GM23338 (cell line): ENCODE measurements around the gene FMO2. TPM values are rescaled to one million over a fixed set of nuclear protein-coding genes. Genes with fewer than 3 reads are reported as not detected.

Experiments used
- ATAC-seq: fragments of 200-7000 bp; cut with Tn5 transposase; 3 replicates; pipeline ENCODE4 v1.9.1; 2020
- DNase-seq: peaks from one replicate; pipeline ENCODE4 v3.0.0-alpha.2; 2015; ENCODE audit warnings: low spot score
- H2AFZ ChIP-seq: fragments of 200-600 bp; sonication (generic); 2 replicates; pipeline ENCODE4 v1.8.0; 2016; ENCODE audit warnings: antibody characterized with exemption, mild to moderate bottlenecking, moderate library complexity
- H3F3A ChIP-seq: fragments of 200-600 bp; sonication (generic); replicated peaks from 2 replicates; pipeline ENCODE4 v1.8.0; 2017; ENCODE audit warnings: antibody characterized with exemption, mixed run types, low read depth
- H3K27ac ChIP-seq: fragments of 200-600 bp; sonication (generic); 2 replicates; pipeline ENCODE4 v1.6.1; 2016; ENCODE audit warnings: low read depth
- H3K27me3 ChIP-seq: fragments of 200-600 bp; sonication (generic); 2 replicates; pipeline ENCODE4 v1.8.0; 2016; ENCODE audit warnings: mild to moderate bottlenecking, mixed run types, moderate library complexity; ENCODE audit not compliant: insufficient read depth
- H3K36me3 ChIP-seq: fragments of 200-600 bp; sonication (generic); 2 replicates; pipeline ENCODE4 v1.8.0; 2016; ENCODE audit warnings: mild to moderate bottlenecking; ENCODE audit not compliant: insufficient read depth
- H3K4me1 ChIP-seq: fragments of 200-600 bp; sonication (generic); 2 replicates; pipeline ENCODE4 v1.8.0; 2016; ENCODE audit warnings: mild to moderate bottlenecking, moderate library complexity; ENCODE audit not compliant: insufficient read depth
- H3K4me2 ChIP-seq: fragments of 200-600 bp; sonication (generic); 2 replicates; pipeline ENCODE4 v1.7.1; 2017; ENCODE audit warnings: mixed run types
- H3K4me3 ChIP-seq: fragments of 200-600 bp; sonication (generic); 2 replicates; pipeline ENCODE4 v1.6.1; 2016; ENCODE audit warnings: mixed run types
- H3K79me2 ChIP-seq: fragments of 200-600 bp; sonication (generic); replicated peaks from 2 replicates; pipeline ENCODE4 v1.8.0; 2017; ENCODE audit warnings: mild to moderate bottlenecking; ENCODE audit not compliant: insufficient read depth
- H3K9me2 ChIP-seq: fragments of 200-600 bp; sonication (generic); 2 replicates; pipeline ENCODE4 v1.8.0; 2017; ENCODE audit not compliant: insufficient read depth
- H4K20me1 ChIP-seq: fragments of 200-600 bp; sonication (generic); replicated peaks from 2 replicates; pipeline ENCODE4 v1.8.0; 2017; ENCODE audit warnings: mild to moderate bottlenecking; ENCODE audit not compliant: insufficient read depth
- H3K27ac Mint-ChIP-seq: 2 replicates; pipeline ENCODE4 v1.8.0; 2020; ENCODE audit warnings: inconsistent platforms, mild to moderate bottlenecking, moderate library complexity, mixed read lengths
- H3K27me3 Mint-ChIP-seq: 3 replicates; pipeline ENCODE4 v1.8.0; 2022; ENCODE audit warnings: low read depth, mild to moderate bottlenecking, moderate library complexity, mixed read lengths, inconsistent platforms; ENCODE audit not compliant: insufficient read depth, poor library complexity
- H3K36me3 Mint-ChIP-seq: 3 replicates; pipeline ENCODE4 v1.8.0; 2021; ENCODE audit warnings: low read depth, mild to moderate bottlenecking, inconsistent platforms, moderate library complexity, mixed read lengths
- H3K4me1 Mint-ChIP-seq: 3 replicates; pipeline ENCODE4 v1.8.0; 2020; ENCODE audit warnings: mild to moderate bottlenecking, inconsistent platforms, mixed read lengths
- H3K4me3 Mint-ChIP-seq: 3 replicates; pipeline ENCODE4 v1.8.0; 2021; ENCODE audit warnings: moderate library complexity, mild to moderate bottlenecking, inconsistent platforms, mixed read lengths
- H3K9me3 Mint-ChIP-seq: 3 replicates; pipeline ENCODE4 v1.8.0; 2020; ENCODE audit warnings: moderate library complexity, mild to moderate bottlenecking, inconsistent platforms, mixed read lengths
- CREB1 ChIP-seq: fragments of 250-450 bp; sonication (Bioruptor Pico); IDR thresholded peaks from 2 replicates; pipeline ENCODE4 v1.5.0; 2020; ENCODE audit warnings: low read depth, mild to moderate bottlenecking, moderate library complexity
- EZH2 ChIP-seq: fragments of 200-600 bp; sonication (generic); IDR thresholded peaks from one replicate; pipeline ENCODE4 v1.8.0; 2017; ENCODE audit warnings: antibody characterized with exemption, mild to moderate bottlenecking, low read depth; ENCODE audit not compliant: unreplicated experiment
- JUNB ChIP-seq: IDR thresholded peaks from one replicate; pipeline ENCODE4 v1.6.1; 2016; ENCODE audit warnings: antibody characterized with exemption; ENCODE audit not compliant: unreplicated experiment
- NANOG ChIP-seq: IDR thresholded peaks from 2 replicates; pipeline ENCODE4 v1.6.1; 2016; ENCODE audit warnings: antibody characterized with exemption, borderline replicate concordance
- STAT1 ChIP-seq: IDR thresholded peaks from one replicate; pipeline ENCODE4 v1.6.1; 2016; ENCODE audit warnings: antibody characterized with exemption; ENCODE audit not compliant: unreplicated experiment
- polyA plus RNA-seq: library from polyadenylated mRNA; unstranded; fragments of >200 nt; fragmentation: Nextera tagmentation; extraction: Ambion mirVana; gene quantifications from 2 replicates; pipeline ENCODE4 v1.2.1, GENCODE V29; 2016
- total RNA-seq: library from RNA; depleted of rRNA; stranded (reverse); fragments of >200 nt; shearing (Covaris generic); gene quantifications from 2 replicates; pipeline ENCODE4 v1.2.3, GENCODE V29; 2014
- TF ChIP-seq, protein P1 (sequence below), 2 experiments: fragments of 200-600 bp in 1 of 2; sonication (generic) in 1 of 2; conservative IDR thresholded peaks; 2 replicates each; pipeline versions ENCODE4 v1.5.1 to v1.6.1; 2016 to 2017; ENCODE audit warnings: antibody characterized with exemption in 2 of 2, low read depth in 2 of 2, mild to moderate bottlenecking in 2 of 2, moderate library complexity in 1 of 2
- TF ChIP-seq, protein P2 (sequence below): IDR thresholded peaks from 2 replicates; pipeline ENCODE4 v1.6.1; 2016; ENCODE audit warnings: antibody characterized with exemption
- TF ChIP-seq, protein P3 (sequence below): fragments of 250-450 bp; sonication (Bioruptor Pico); IDR thresholded peaks from 2 replicates; pipeline ENCODE4 v1.5.0; 2020; ENCODE audit warnings: mild to moderate bottlenecking, moderate library complexity

Gene FMO2
- total and polyA plus RNA-seq, 2 experiments from 2014 or later = 0.31 TPM; not detected in 1

DNA sequence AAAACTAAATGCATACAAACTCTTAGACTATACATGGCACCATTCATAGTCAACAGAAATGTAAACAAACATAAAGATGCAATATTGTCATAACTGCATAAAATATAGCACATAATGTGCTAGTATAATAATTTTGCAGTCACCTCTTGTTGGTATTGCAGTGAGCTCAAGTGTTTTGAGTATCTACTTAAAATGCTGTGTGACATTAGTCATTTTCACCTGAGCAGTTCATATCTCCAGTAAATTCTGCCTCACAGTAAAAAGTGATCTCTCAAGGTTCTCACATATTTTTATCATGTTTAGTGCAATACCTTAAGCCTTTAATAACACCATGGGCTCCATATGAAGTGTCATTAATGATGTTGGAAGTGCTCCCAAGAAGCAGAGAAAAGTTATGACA, 29.6 kb upstream of the FMO2 start (continued):
- TF ChIP-seq, protein P1, sequence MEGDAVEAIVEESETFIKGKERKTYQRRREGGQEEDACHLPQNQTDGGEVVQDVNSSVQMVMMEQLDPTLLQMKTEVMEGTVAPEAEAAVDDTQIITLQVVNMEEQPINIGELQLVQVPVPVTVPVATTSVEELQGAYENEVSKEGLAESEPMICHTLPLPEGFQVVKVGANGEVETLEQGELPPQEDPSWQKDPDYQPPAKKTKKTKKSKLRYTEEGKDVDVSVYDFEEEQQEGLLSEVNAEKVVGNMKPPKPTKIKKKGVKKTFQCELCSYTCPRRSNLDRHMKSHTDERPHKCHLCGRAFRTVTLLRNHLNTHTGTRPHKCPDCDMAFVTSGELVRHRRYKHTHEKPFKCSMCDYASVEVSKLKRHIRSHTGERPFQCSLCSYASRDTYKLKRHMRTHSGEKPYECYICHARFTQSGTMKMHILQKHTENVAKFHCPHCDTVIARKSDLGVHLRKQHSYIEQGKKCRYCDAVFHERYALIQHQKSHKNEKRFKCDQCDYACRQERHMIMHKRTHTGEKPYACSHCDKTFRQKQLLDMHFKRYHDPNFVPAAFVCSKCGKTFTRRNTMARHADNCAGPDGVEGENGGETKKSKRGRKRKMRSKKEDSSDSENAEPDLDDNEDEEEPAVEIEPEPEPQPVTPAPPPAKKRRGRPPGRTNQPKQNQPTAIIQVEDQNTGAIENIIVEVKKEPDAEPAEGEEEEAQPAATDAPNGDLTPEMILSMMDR (conservative IDR thresholded peaks at IDR 0.05; ENCODE audit: low read depth in 2 of 2) = no peak
- TF ChIP-seq STAT1 = no peak
- no peak for TF ChIP-seq EZH2

DNA sequence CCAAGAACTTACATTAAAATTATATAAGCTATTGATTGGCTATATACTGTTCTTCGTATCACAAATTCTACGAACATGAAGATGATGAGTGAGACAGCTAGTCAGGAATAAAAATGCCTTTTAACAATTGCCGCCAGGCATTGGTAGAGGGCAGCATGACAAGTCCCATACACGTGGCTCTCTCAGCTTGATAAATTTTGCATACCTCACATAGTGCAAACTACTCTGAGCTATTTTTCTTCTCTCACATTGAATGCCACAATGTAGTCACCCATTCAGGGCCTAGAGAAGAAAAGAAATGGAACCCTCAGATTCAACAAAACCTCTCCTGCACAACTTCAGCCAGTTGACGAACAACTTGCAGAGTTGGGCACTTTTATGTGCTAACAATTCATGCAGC, 27.0 kb upstream of the FMO2 start:
- Histone ChIP-seq H3K36me3 (no peaks in the 10 kb centered on the region), H3K4me1 (peaks cover 13% of the 10 kb centered on the region; the same call in 1 of the 2 replicates), H3K27ac (no peak overlapping the region), H2AFZ (no peak overlapping the region), H4K20me1 (no peaks in the 10 kb centered on the region), H3K4me2 (no peak overlapping the region), H3F3A (no peaks in the 10 kb centered on the region), H3K9me2 (no peaks in the 10 kb centered on the region), H3K79me2 (no peaks in the 10 kb centered on the region), H3K4me3 (no peak overlapping the region), H3K27me3 (no peaks in the 10 kb centered on the region)
- TF ChIP-seq, protein P2, sequence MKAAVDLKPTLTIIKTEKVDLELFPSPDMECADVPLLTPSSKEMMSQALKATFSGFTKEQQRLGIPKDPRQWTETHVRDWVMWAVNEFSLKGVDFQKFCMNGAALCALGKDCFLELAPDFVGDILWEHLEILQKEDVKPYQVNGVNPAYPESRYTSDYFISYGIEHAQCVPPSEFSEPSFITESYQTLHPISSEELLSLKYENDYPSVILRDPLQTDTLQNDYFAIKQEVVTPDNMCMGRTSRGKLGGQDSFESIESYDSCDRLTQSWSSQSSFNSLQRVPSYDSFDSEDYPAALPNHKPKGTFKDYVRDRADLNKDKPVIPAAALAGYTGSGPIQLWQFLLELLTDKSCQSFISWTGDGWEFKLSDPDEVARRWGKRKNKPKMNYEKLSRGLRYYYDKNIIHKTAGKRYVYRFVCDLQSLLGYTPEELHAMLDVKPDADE = no peak
- TF ChIP-seq JUNB = no peak
- TF ChIP-seq NANOG = no peak
- no peak for TF ChIP-seq STAT1
- TF ChIP-seq CREB1 (CRISPR knock-in tag) = no peak
- TF ChIP-seq EZH2 = no peak
- Mint-ChIP-seq H3K4me1 (peaks cover 11% of the 10 kb centered on the region), H3K36me3 (no peaks in the 10 kb centered on the region), H3K9me3 (no peaks in the 10 kb centered on the region), H3K4me3 (no peak overlapping the region), H3K27ac (no peak overlapping the region), H3K27me3 (no peaks in the 10 kb centered on the region)
- no peak for ATAC-seq
- no peak for DNase-seq

DNA sequence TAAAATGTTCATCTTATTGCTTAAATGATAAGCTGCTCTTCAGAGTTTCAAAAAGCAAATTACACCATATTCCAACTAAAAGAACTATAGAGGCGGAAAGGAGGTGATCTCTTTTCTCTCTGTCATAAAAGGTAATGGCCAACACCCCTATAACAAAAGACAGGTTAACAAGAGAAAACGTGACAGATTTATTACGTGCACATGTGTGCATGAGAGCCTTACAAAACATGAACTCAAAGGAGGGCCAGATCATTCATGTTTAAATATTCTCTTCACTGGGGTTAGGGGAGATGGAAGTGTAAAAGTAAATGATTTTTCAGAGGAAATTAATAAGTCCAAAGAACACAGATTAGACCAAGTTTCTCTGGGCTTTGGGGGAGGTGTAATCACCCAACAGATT, 26.5 kb upstream of the FMO2 start:
- H3K27me3 ChIP-seq = no peaks in the 10 kb centered on the region
- no peak overlapping the region for H3K4me2 ChIP-seq
- Mint-ChIP-seq H3K27me3 (no peaks in the 10 kb centered on the region), H3K27ac (no peak overlapping the region), H3K4me1 (peaks cover 11% of the 10 kb centered on the region), H3K36me3 (no peaks in the 10 kb centered on the region), H3K9me3 (no peaks in the 10 kb centered on the region), H3K4me3 (no peak overlapping the region)
- peaks cover 13% of the 10 kb centered on the region; the same call in 1 of the 2 replicates for H3K4me1 ChIP-seq
- no peak overlapping the region for H2AFZ ChIP-seq
- H3K9me2 ChIP-seq = no peaks in the 10 kb centered on the region
- DNase-seq = no peak
- H3F3A ChIP-seq = no peaks in the 10 kb centered on the region
- no peaks in the 10 kb centered on the region for H3K79me2 ChIP-seq
- no peak overlapping the region for H3K27ac ChIP-seq
- no peak overlapping the region for H3K4me3 ChIP-seq
- H4K20me1 ChIP-seq = no peaks in the 10 kb centered on the region
- H3K36me3 ChIP-seq = no peaks in the 10 kb centered on the region
- no peak for ATAC-seq
- TF ChIP-seq, protein P3, sequence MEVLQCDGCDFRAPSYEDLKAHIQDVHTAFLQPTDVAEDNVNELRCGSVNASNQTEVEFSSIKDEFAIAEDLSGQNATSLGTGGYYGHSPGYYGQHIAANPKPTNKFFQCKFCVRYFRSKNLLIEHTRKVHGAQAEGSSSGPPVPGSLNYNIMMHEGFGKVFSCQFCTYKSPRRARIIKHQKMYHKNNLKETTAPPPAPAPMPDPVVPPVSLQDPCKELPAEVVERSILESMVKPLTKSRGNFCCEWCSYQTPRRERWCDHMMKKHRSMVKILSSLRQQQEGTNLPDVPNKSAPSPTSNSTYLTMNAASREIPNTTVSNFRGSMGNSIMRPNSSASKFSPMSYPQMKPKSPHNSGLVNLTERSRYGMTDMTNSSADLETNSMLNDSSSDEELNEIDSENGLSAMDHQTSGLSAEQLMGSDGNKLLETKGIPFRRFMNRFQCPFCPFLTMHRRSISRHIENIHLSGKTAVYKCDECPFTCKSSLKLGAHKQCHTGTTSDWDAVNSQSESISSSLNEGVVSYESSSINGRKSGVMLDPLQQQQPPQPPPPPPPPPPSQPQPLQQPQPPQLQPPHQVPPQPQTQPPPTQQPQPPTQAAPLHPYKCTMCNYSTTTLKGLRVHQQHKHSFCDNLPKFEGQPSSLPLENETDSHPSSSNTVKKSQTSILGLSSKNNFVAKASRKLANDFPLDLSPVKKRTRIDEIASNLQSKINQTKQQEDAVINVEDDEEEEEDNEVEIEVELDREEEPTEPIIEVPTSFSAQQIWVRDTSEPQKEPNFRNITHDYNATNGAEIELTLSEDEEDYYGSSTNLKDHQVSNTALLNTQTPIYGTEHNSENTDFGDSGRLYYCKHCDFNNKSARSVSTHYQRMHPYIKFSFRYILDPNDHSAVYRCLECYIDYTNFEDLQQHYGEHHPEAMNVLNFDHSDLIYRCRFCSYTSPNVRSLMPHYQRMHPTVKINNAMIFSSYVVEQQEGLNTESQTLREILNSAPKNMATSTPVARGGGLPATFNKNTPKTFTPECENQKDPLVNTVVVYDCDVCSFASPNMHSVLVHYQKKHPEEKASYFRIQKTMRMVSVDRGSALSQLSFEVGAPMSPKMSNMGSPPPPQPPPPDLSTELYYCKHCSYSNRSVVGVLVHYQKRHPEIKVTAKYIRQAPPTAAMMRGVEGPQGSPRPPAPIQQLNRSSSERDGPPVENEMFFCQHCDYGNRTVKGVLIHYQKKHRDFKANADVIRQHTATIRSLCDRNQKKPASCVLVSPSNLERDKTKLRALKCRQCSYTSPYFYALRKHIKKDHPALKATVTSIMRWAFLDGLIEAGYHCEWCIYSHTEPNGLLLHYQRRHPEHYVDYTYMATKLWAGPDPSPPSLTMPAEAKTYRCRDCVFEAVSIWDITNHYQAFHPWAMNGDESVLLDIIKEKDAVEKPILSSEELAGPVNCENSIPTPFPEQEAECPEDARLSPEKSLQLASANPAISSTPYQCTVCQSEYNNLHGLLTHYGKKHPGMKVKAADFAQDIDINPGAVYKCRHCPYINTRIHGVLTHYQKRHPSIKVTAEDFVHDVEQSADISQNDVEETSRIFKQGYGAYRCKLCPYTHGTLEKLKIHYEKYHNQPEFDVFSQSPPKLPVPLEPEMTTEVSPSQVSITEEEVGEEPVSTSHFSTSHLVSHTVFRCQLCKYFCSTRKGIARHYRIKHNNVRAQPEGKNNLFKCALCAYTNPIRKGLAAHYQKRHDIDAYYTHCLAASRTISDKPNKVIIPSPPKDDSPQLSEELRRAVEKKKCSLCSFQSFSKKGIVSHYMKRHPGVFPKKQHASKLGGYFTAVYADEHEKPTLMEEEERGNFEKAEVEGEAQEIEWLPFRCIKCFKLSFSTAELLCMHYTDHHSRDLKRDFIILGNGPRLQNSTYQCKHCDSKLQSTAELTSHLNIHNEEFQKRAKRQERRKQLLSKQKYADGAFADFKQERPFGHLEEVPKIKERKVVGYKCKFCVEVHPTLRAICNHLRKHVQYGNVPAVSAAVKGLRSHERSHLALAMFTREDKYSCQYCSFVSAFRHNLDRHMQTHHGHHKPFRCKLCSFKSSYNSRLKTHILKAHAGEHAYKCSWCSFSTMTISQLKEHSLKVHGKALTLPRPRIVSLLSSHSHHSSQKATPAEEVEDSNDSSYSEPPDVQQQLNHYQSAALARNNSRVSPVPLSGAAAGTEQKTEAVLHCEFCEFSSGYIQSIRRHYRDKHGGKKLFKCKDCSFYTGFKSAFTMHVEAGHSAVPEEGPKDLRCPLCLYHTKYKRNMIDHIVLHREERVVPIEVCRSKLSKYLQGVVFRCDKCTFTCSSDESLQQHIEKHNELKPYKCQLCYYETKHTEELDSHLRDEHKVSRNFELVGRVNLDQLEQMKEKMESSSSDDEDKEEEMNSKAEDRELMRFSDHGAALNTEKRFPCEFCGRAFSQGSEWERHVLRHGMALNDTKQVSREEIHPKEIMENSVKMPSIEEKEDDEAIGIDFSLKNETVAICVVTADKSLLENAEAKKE (CRISPR knock-in tag) = no peak
- TF ChIP-seq, protein P1 (conservative IDR thresholded peaks at IDR 0.05; ENCODE audit: low read depth in 2 of 2) = no peak
- TF ChIP-seq CREB1 (CRISPR knock-in tag) = no peak
